ENCODE results near the gene NBPF3. TPM values are rescaled to one million over a fixed set of nuclear protein-coding genes. Genes with fewer than 3 reads are reported as not detected.
"Not testable (repeated sequence)": the region's sequence is repeated elsewhere in the genome, so short reads cannot be mapped to it uniquely, and the experiment has no call there.

The NBPF3 gene
- total RNA-seq, 4 donors from 2014 or later: 13.8 to 19.4 (median 16.7) TPM

DNA sequence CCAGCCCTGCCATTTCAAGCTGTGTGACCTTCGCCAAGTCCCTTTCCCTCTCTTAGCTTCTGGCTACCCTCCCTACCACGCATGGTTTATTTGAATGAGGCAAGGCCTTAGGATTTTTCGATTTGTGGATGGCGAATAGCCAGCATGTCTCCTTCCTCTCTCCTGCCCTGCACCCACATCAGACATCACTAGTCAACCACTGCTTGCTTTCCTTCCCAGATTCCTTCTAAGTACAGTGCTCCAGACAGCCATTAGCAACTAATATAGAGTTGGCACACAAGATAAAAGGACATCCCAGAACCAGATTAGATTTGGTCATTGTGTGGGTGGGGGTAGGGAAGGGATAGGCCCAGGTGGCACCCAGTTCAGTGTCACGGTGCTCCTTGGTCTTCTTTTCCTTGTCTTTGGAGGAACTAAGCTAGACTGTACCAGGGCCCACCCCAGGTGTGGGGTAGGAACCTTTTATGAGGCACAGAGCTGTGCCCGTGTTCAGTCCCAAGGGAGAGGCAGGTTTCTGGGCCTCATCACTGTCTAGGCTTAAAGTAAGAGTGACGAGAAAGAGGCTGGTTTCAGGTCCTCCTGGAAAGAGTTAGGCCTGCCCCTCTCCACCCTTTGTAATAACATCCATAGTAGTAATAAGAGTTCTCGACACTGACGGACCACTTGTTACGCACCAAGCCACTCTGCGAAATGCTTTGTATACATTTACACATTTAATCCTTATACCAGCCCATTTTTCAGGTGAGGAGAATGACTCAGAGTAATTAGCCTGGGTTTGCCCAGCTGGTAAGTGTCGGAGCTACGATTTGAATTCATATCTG lies 77.9 kb downstream of the NBPF3 start:
- no peak overlapping the region for H3K4me3 ChIP-seq (replicated peaks in 1 of 3)
- H3K27ac ChIP-seq: no peak overlapping the region
- WGBS, 2 donors: 78 to 79% methylated on average over 12 to 13 of the region's 13 CpGs
- no peak for DNase-seq
- H3K36me3 ChIP-seq: no peaks in the 10 kb centered on the region
- no peak for TF ChIP-seq POLR2A (IDR thresholded peaks at IDR 0.05)
- TF ChIP-seq, protein P1, sequence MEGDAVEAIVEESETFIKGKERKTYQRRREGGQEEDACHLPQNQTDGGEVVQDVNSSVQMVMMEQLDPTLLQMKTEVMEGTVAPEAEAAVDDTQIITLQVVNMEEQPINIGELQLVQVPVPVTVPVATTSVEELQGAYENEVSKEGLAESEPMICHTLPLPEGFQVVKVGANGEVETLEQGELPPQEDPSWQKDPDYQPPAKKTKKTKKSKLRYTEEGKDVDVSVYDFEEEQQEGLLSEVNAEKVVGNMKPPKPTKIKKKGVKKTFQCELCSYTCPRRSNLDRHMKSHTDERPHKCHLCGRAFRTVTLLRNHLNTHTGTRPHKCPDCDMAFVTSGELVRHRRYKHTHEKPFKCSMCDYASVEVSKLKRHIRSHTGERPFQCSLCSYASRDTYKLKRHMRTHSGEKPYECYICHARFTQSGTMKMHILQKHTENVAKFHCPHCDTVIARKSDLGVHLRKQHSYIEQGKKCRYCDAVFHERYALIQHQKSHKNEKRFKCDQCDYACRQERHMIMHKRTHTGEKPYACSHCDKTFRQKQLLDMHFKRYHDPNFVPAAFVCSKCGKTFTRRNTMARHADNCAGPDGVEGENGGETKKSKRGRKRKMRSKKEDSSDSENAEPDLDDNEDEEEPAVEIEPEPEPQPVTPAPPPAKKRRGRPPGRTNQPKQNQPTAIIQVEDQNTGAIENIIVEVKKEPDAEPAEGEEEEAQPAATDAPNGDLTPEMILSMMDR (IDR thresholded peaks at IDR 0.05): no peak
- intact Hi-C loops (cut with DNase I): no loop called here
- H3K9me3 ChIP-seq: no peaks in the 10 kb centered on the region
- H3K4me1 ChIP-seq: no peaks in the 10 kb centered on the region
- H3K27me3 ChIP-seq: no peaks in the 10 kb centered on the region

DNA sequence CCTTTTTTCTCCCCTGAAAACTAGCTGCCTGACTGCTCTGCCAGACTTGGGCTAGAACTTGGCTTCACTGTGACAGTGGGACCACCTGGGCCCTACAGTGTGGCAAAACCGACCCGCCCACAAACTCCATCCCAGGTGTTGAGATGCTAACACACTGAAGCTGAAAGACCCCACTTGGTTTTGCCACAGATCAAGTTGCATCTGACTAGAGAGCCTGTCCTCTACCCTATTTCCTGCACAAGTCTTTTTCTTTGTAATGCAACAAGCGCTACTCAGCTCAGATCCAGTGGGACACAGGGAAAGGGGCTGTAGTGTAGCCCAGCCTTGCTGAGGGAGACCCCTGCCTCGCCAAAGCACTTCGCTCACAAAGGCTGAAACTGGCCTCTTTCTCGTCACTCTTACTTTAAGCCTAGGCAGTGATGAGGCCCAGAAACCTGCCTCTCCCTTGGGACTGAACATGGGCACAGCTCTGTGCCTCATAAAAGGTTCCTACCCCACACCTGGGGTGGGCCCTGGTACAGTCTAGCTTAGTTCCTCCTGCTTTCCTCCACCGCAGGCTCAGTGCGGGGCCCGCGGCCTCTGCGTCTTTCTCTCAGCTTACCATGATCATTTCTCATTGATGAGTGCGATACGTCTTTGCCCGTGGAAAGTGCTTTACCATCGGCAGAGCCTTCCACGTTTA lies 79.0 kb downstream of the NBPF3 start:
- H3K9me3 ChIP-seq: no peaks in the 10 kb centered on the region
- no peak overlapping the region for H3K27ac ChIP-seq
- H3K27me3 ChIP-seq: no peaks in the 10 kb centered on the region
- WGBS, 2 donors: 91 to 94% methylated on average over 16 of the region's 16 CpGs
- H3K36me3 ChIP-seq: no peaks in the 10 kb centered on the region
- no peaks in the 10 kb centered on the region for H3K4me1 ChIP-seq
- TF ChIP-seq, protein P1 (IDR thresholded peaks at IDR 0.05): no peak
- no peak for TF ChIP-seq POLR2A (IDR thresholded peaks at IDR 0.05)
- intact Hi-C loops (cut with DNase I): no loop called here
- H3K4me3 ChIP-seq (replicated peaks in 1 of 3): no peak overlapping the region
- DNase-seq: no peak

DNA sequence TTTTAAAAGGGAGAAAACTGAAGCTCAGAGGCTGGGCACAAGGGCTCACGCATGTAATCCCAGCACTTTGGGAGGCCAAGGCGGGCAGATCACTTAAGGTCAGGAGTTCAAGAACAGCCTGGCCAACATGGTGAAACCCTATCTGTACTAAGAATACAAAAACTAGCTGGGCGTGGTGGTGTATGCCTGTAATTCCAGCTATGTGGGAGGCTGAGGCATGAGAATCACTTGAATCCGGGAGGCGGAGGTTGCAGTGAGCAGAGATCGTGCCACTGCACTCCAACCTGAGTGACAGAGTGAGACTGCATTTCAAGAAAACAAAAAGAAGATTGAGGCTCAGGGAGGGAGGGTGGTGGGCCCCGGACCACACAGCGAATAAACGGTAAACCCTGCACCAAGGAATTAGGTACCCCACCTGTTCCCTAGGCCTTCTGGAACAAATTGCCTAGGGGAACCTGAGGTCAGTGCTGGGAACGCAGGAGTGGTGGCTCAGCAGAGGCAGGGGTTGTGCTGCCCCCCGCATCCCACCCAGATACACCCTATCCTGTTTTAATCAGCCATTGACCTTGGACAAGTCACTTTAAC lies 79.6 kb downstream of the NBPF3 start:
- intact Hi-C loops (cut with DNase I); H3K36me3 ChIP-seq: not testable (repeated sequence)

GRCh38 chr1:21520899-21521716 lies 81.2 kb downstream of the NBPF3 start:
- DNase-seq: no peak
- H3K9me3 ChIP-seq: no peaks in the 10 kb centered on the region
- intact Hi-C loops (cut with DNase I): no loop called here
- no peak overlapping the region for H3K27ac ChIP-seq
- WGBS, 2 donors: 70 to 76% methylated on average over 16 of the region's 16 CpGs
- no peak overlapping the region for H3K4me3 ChIP-seq (replicated peaks in 1 of 3)
- H3K27me3 ChIP-seq: no peaks in the 10 kb centered on the region
- peaks cover 0 to 12% of the 10 kb centered on the region in 2 donors for H3K4me1 ChIP-seq
- TF ChIP-seq POLR2A (IDR thresholded peaks at IDR 0.05): no peak
- TF ChIP-seq, protein P1 (IDR thresholded peaks at IDR 0.05): no peak
- no peaks in the 10 kb centered on the region for H3K36me3 ChIP-seq

More for the DNA sequence above, 79.6 kb downstream of the NBPF3 start:
- not testable (repeated sequence) for DNase-seq; H3K27me3 ChIP-seq; H3K9me3 ChIP-seq; H3K4me3 ChIP-seq (replicated peaks in 1 of 3); H3K27ac ChIP-seq; H3K4me1 ChIP-seq
- WGBS, 2 donors: 95 to 98% methylated on average over 11 of the region's 11 CpGs

- WGBS, 2 donors: 96 to 100% methylated on average over 4 of the region's 4 CpGs
- Histone ChIP-seq H3K4me1 (peaks cover 0 to 12% of the 10 kb centered on the region in 2 donors), H3K36me3 (no peaks in the 10 kb centered on the region), H3K9me3 (no peaks in the 10 kb centered on the region), H3K4me3 (replicated peaks in 1 of 3) (no peak overlapping the region), H3K27ac (no peak overlapping the region), H3K27me3 (no peaks in the 10 kb centered on the region)
- intact Hi-C loops (cut with DNase I): no loop called here
- no peak for DNase-seq
- TF ChIP-seq, protein P1 (IDR thresholded peaks at IDR 0.05): no peak
- TF ChIP-seq POLR2A (IDR thresholded peaks at IDR 0.05): no peak
Observed at GRCh38 chr1:21521717-21522060, 81.8 kb downstream of the NBPF3 start.

All from thyroid gland (tissue), 4 donors.